ENCODE results near the gene LRRC71. TPM values are rescaled to one million over a fixed set of nuclear protein-coding genes. Genes with fewer than 3 reads are reported as not detected.
A peak's percentile ranks its signal among the peaks of the same experiment; 100 is the strongest.

LRRC71 gene
- polyA plus RNA-seq, 1 donor = 0.83 TPM

GRCh38 chr1:156947127-156947526, 26.7 kb downstream of the LRRC71 start:
- DNase-seq = no peak

- no peak for DNase-seq
These were observed 27.5 kb downstream of the LRRC71 start for GRCh38 chr1:156947818-156948525.

GRCh38 chr1:156948708-156949107, 28.3 kb downstream of the LRRC71 start:
- no peak for DNase-seq

- no peak for DNase-seq
These were observed 28.7 kb downstream of the LRRC71 start for GRCh38 chr1:156949127-156949526.

- no peak for DNase-seq
These were observed 30.9 kb downstream of the LRRC71 start for GRCh38 chr1:156951371-156951770.

GRCh38 chr1:156953571-156953970, 33.1 kb downstream of the LRRC71 start:
- no peak for DNase-seq

- no peak for DNase-seq
These were observed 35.9 kb downstream of the LRRC71 start for GRCh38 chr1:156956333-156956732.

- DNase-seq = no peak
These were observed 37.2 kb downstream of the LRRC71 start for GRCh38 chr1:156957634-156958033.

GRCh38 chr1:156958247-156958714, 37.8 kb downstream of the LRRC71 start:
- DNase-seq = no peak

GRCh38 chr1:156959414-156959813, 39.0 kb downstream of the LRRC71 start:
- DNase-seq = peak; percentile 19

- no peak for DNase-seq
These were observed 39.5 kb downstream of the LRRC71 start for GRCh38 chr1:156959925-156960324.

GRCh38 chr1:156961709-156962108, 41.3 kb downstream of the LRRC71 start:
- DNase-seq = no peak

GRCh38 chr1:156963621-156964020, 43.2 kb downstream of the LRRC71 start:
- DNase-seq = no peak

- DNase-seq = no peak
These were observed 44.0 kb downstream of the LRRC71 start for GRCh38 chr1:156964441-156964840.

GRCh38 chr1:156969496-156969895, 49.1 kb downstream of the LRRC71 start:
- DNase-seq = no peak

- DNase-seq = no peak
These were observed 49.6 kb downstream of the LRRC71 start for GRCh38 chr1:156970017-156970416.

- no peak for DNase-seq
These were observed 53.0 kb downstream of the LRRC71 start for GRCh38 chr1:156973417-156973816.

GRCh38 chr1:156975084-156975483, 54.7 kb downstream of the LRRC71 start:
- DNase-seq = no peak

GRCh38 chr1:156980551-156980950, 60.1 kb downstream of the LRRC71 start:
- no peak for DNase-seq

Other genes with a start within 250 kb of the LRRC71 start
- gene NES, start 243.2 kb upstream of the LRRC71 start, polyA plus RNA-seq (ENCODE audit: insufficient read length) = 146 TPM
- gene CRABP2, start 215.0 kb upstream of the LRRC71 start, polyA plus RNA-seq (ENCODE audit: insufficient read length) = 85.6 TPM
- 48.4 TPM for gene METTL25B, start 192.2 kb upstream of the LRRC71 start, polyA plus RNA-seq (ENCODE audit: insufficient read length)
- 48.5 TPM for gene ISG20L2, start 191.9 kb upstream of the LRRC71 start, polyA plus RNA-seq (ENCODE audit: insufficient read length)
- gene MRPL24, start 179.5 kb upstream of the LRRC71 start, polyA plus RNA-seq (ENCODE audit: insufficient read length) = 62.5 TPM
- 248 TPM for gene HDGF, start 169.0 kb upstream of the LRRC71 start, polyA plus RNA-seq (ENCODE audit: insufficient read length)
- gene PRCC, start 153.1 kb upstream of the LRRC71 start, polyA plus RNA-seq (ENCODE audit: insufficient read length) = 116 TPM
- 0.52 TPM for gene SH2D2A, start 103.8 kb upstream of the LRRC71 start, polyA plus RNA-seq (ENCODE audit: insufficient read length)
- 1.8 TPM for gene INSRR, start 61.5 kb upstream of the LRRC71 start, polyA plus RNA-seq (ENCODE audit: insufficient read length)
- 1.2 TPM for gene NTRK1, start 59.8 kb upstream of the LRRC71 start, polyA plus RNA-seq (ENCODE audit: insufficient read length)
- gene PEAR1, start 26.9 kb upstream of the LRRC71 start, polyA plus RNA-seq (ENCODE audit: insufficient read length) = 21.1 TPM
- gene ARHGEF11, start 125.1 kb downstream of the LRRC71 start, polyA plus RNA-seq (ENCODE audit: insufficient read length) = 38.9 TPM
- not detected for gene ETV3L, start 179.2 kb downstream of the LRRC71 start, polyA plus RNA-seq (ENCODE audit: insufficient read length)
- 29.8 TPM for gene ETV3, start 217.8 kb downstream of the LRRC71 start, polyA plus RNA-seq (ENCODE audit: insufficient read length)

All from left kidney (tissue), 2 donors.